ENCODE data around the gene TMEM139. TPM values are rescaled to one million over a fixed set of nuclear protein-coding genes. Genes with fewer than 3 reads are reported as not detected.

The TMEM139 gene
- total RNA-seq, 1 experiment from 2014 or later, result 2.0 TPM

DNA sequence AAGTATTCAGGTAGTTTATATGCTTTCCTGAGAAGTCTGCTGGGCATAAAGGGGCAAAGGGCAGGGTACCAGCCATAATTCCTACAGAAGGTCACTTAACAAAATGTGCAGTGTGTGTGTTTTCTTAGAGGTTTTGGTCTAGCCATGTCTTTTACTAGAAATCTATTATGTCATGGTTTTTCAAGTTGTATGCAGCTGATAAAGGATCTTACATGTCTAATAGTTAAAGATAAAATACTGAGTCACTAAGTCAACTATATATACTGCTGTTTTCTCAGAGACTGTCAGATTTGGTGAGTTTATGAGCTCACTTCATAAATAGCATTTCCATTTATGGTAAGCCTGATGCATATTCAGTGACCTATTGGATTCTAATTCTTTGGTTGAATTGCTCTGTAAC, 11.1 kb downstream of the TMEM139 start:
- ATAC-seq, result no peak
- no peak for DNase-seq (ENCODE audit: low read depth, low spot score)

DNA sequence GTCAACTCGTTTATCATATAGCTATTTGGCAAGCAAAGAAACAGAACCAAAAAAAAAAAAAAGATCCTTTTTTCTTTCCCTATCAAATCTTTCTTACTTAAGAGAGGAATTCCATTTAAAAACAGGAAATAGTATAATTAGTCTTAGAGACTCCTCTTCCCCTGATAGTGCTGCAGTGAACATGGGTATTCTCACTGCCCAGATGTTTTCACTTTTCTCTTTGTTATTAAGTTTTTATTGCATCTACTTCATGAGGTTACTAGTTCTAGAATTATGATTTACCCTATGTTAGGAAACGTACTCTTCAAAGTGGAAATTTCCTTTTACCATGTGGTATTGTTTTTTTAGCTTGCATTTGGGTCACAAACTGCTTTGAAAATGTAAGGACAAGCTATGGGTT, 11.9 kb downstream of the TMEM139 start:
- intact Hi-C loops (cut with micrococcal nuclease; ENCODE audit: unreplicated experiment) (no loop called here), in situ Hi-C loops (cut with HindIII; ENCODE audit: low pct_unique_long_range_greater_than_20kb, low sequenced_read_pairs) (no loop called here)
- TF ChIP-seq, protein P1, sequence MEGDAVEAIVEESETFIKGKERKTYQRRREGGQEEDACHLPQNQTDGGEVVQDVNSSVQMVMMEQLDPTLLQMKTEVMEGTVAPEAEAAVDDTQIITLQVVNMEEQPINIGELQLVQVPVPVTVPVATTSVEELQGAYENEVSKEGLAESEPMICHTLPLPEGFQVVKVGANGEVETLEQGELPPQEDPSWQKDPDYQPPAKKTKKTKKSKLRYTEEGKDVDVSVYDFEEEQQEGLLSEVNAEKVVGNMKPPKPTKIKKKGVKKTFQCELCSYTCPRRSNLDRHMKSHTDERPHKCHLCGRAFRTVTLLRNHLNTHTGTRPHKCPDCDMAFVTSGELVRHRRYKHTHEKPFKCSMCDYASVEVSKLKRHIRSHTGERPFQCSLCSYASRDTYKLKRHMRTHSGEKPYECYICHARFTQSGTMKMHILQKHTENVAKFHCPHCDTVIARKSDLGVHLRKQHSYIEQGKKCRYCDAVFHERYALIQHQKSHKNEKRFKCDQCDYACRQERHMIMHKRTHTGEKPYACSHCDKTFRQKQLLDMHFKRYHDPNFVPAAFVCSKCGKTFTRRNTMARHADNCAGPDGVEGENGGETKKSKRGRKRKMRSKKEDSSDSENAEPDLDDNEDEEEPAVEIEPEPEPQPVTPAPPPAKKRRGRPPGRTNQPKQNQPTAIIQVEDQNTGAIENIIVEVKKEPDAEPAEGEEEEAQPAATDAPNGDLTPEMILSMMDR (IDR thresholded peaks at IDR 0.05), result no peak
- TF ChIP-seq SIN3A (IDR thresholded peaks at IDR 0.05; ENCODE audit: borderline replicate concordance, insufficient read depth, low read depth, low read length), result no peak
- TF ChIP-seq, protein P2, sequence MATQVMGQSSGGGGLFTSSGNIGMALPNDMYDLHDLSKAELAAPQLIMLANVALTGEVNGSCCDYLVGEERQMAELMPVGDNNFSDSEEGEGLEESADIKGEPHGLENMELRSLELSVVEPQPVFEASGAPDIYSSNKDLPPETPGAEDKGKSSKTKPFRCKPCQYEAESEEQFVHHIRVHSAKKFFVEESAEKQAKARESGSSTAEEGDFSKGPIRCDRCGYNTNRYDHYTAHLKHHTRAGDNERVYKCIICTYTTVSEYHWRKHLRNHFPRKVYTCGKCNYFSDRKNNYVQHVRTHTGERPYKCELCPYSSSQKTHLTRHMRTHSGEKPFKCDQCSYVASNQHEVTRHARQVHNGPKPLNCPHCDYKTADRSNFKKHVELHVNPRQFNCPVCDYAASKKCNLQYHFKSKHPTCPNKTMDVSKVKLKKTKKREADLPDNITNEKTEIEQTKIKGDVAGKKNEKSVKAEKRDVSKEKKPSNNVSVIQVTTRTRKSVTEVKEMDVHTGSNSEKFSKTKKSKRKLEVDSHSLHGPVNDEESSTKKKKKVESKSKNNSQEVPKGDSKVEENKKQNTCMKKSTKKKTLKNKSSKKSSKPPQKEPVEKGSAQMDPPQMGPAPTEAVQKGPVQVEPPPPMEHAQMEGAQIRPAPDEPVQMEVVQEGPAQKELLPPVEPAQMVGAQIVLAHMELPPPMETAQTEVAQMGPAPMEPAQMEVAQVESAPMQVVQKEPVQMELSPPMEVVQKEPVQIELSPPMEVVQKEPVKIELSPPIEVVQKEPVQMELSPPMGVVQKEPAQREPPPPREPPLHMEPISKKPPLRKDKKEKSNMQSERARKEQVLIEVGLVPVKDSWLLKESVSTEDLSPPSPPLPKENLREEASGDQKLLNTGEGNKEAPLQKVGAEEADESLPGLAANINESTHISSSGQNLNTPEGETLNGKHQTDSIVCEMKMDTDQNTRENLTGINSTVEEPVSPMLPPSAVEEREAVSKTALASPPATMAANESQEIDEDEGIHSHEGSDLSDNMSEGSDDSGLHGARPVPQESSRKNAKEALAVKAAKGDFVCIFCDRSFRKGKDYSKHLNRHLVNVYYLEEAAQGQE (IDR thresholded peaks at IDR 0.05; ENCODE audit: insufficient read depth in 1 of 2, low read depth in 2 of 2, low read length in 1 of 2), result no peak
- TF ChIP-seq POLR2AphosphoS5 (IDR thresholded peaks at IDR 0.05; ENCODE audit: low read depth, low read length), result no peak
- no peak for TF ChIP-seq TCF7L2 (IDR thresholded peaks at IDR 0.05; ENCODE audit: low read depth, low read length)
- Histone ChIP-seq H3K27me3 (ENCODE audit: control insufficient read depth, insufficient read depth, low read length) (no peaks in the 10 kb centered on the region), H3K4me3 (ENCODE audit: low read depth in 2 of 2, low read length in 2 of 2) (no peak overlapping the region), H3K4me1 (ENCODE audit: control insufficient read depth, insufficient read depth, low read length) (no peaks in the 10 kb centered on the region), H3K36me3 (ENCODE audit: control insufficient read depth, insufficient read depth, low read length) (peaks cover 50% of the 10 kb centered on the region), H3K9me3 (ENCODE audit: control insufficient read depth, insufficient read depth, low read depth, low read length) (no peaks in the 10 kb centered on the region), H3K27ac (ENCODE audit: low read length) (no peak overlapping the region)
- BruUV-seq (replicated peaks), result TSS peak; percentile 11
- POLR2A ChIA-PET, result no interaction called here
- CTCF ChIA-PET, result no interaction called here
- no peak for DNase-seq (ENCODE audit: low read depth, low spot score)
- ATAC-seq, result no peak

More for the DNA sequence above, 11.1 kb downstream of the TMEM139 start:
- Histone ChIP-seq H3K27me3 (ENCODE audit: control insufficient read depth, insufficient read depth, low read length) (no peaks in the 10 kb centered on the region), H3K27ac (ENCODE audit: low read length) (no peak overlapping the region), H3K4me3 (ENCODE audit: low read depth in 2 of 2, low read length in 2 of 2) (no peak overlapping the region), H3K36me3 (ENCODE audit: control insufficient read depth, insufficient read depth, low read length) (peaks cover 48% of the 10 kb centered on the region), H3K9me3 (ENCODE audit: control insufficient read depth, insufficient read depth, low read depth, low read length) (no peaks in the 10 kb centered on the region), H3K4me1 (ENCODE audit: control insufficient read depth, insufficient read depth, low read length) (no peaks in the 10 kb centered on the region)
- TF ChIP-seq POLR2AphosphoS5 (IDR thresholded peaks at IDR 0.05; ENCODE audit: low read depth, low read length) (no peak), TCF7L2 (IDR thresholded peaks at IDR 0.05; ENCODE audit: low read depth, low read length) (no peak), SIN3A (IDR thresholded peaks at IDR 0.05; ENCODE audit: borderline replicate concordance, insufficient read depth, low read depth, low read length) (no peak)
- POLR2A ChIA-PET, result interaction anchor here (0.6 kb wide), 1 partner anchor 54 kb away, joined by 3 read pairs; no protein-coding TSS in a partner anchor
- CTCF ChIA-PET, result no interaction called here
- intact Hi-C loops (cut with micrococcal nuclease; ENCODE audit: unreplicated experiment) (no loop called here), in situ Hi-C loops (cut with HindIII; ENCODE audit: low pct_unique_long_range_greater_than_20kb, low sequenced_read_pairs) (no loop called here)
- no TSS peak for BruUV-seq (replicated peaks)

DNA sequence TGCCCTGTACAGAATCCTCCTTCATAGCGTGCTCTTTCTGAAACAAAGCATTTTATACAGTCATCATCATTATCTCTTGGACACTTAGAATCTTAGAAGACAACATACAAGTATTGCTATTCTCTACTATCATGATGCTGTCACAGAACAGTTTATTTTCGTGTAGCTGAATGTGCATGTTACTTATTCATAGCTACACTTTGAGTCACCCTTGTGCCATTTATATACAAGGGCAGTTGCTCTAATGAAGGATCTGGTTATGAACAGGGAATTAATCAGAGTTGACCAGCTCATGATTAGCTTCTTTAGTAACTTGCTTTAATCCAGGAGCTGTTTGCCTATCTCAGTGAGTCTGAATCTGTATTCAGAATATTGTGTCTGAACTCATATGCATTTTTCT, 14.6 kb downstream of the TMEM139 start:
- DNase-seq (ENCODE audit: low read depth, low spot score) (no peak), ATAC-seq (no peak)
- BruUV-seq (replicated peaks), result no TSS peak
- Histone ChIP-seq H3K4me1 (ENCODE audit: control insufficient read depth, insufficient read depth, low read length) (no peaks in the 10 kb centered on the region), H3K36me3 (ENCODE audit: control insufficient read depth, insufficient read depth, low read length) (peaks cover 55% of the 10 kb centered on the region), H3K27me3 (ENCODE audit: control insufficient read depth, insufficient read depth, low read length) (no peaks in the 10 kb centered on the region), H3K4me3 (ENCODE audit: low read depth in 2 of 2, low read length in 2 of 2) (no peak overlapping the region), H3K27ac (ENCODE audit: low read length) (no peak overlapping the region), H3K9me3 (ENCODE audit: control insufficient read depth, insufficient read depth, low read depth, low read length) (no peaks in the 10 kb centered on the region)
- CTCF ChIA-PET, result interaction anchor here (1.0 kb wide), 1 partner anchor 59 kb away, joined by 3 read pairs; no protein-coding TSS in a partner anchor
- POLR2A ChIA-PET, result interaction anchor here (0.6 kb wide), 1 partner anchor 11 kb away, joined by 10 read pairs; the partner anchor contains the start of gene CASP2
- in situ Hi-C loops (cut with HindIII; ENCODE audit: low pct_unique_long_range_greater_than_20kb, low sequenced_read_pairs) (no loop called here), intact Hi-C loops (cut with micrococcal nuclease; ENCODE audit: unreplicated experiment) (no loop called here)
- TF ChIP-seq SIN3A (IDR thresholded peaks at IDR 0.05; ENCODE audit: borderline replicate concordance, insufficient read depth, low read depth, low read length), result no peak
- TF ChIP-seq POLR2AphosphoS5 (IDR thresholded peaks at IDR 0.05; ENCODE audit: low read depth, low read length), result no peak
- no peak for TF ChIP-seq TCF7L2 (IDR thresholded peaks at IDR 0.05; ENCODE audit: low read depth, low read length)
- TF ChIP-seq, protein P1 (IDR thresholded peaks at IDR 0.05), result no peak
- TF ChIP-seq, protein P2 (IDR thresholded peaks at IDR 0.05; ENCODE audit: insufficient read depth in 1 of 2, low read depth in 2 of 2, low read length in 1 of 2), result no peak
